ENCODE results near the gene GTF3C2. TPM values are rescaled to one million over a fixed set of nuclear protein-coding genes. Genes with fewer than 3 reads are reported as not detected.

The GTF3C2 gene
- total and polyA plus RNA-seq, 9 of the 15 experiments (the other 6 are each of a cell fraction or from before 2014, with no cell fraction given), result 35.5 to 96.8 (median 53.0) TPM

- TF ChIP-seq TEAD2 (tag; IDR thresholded peaks at IDR 0.05) (no peak), HDAC1 (IDR thresholded peaks at IDR 0.05) (peak in 1 of 2 experiments; percentile 89; a peak in 2 of 4 replicates), RAD51 (IDR thresholded peaks at IDR 0.05; ENCODE audit: borderline replicate concordance, low read depth) (peak; percentile 95), CXXC5 (CRISPR knock-in tag; IDR thresholded peaks at IDR 0.05) (peak; percentile 84), ZNF77 (CRISPR knock-in tag; IDR thresholded peaks at IDR 0.05) (0 out of 2 replicates have a peak, but pooled peaks have one; percentile 47), SMAD4 (CRISPR knock-in tag; conservative IDR thresholded peaks at IDR 0.05) (0 out of 2 replicates have a peak, but pooled peaks have one; percentile 19), POLR2G (IDR thresholded peaks at IDR 0.05; ENCODE audit: low read depth, low read length) (peak; percentile 92), CREB1 (IDR thresholded peaks at IDR 0.05) (no peak; the same call in 1 of the 2 replicates), CREB1 (CRISPR knock-in tag; IDR thresholded peaks at IDR 0.05) (peak; percentile 74), E2F1 (CRISPR knock-in tag; IDR thresholded peaks at IDR 0.05) (0 out of 2 replicates have a peak, but pooled peaks have one; percentile 51), RUNX1 (IDR thresholded peaks at IDR 0.05; ENCODE audit: low read depth) (peak; percentile 15; the same call in 1 of the 2 replicates), TFE3 (CRISPR knock-in tag; IDR thresholded peaks at IDR 0.05) (peak; percentile 87), ZNF699 (CRISPR knock-in tag; IDR thresholded peaks at IDR 0.05; ENCODE audit: insufficient replicate concordance) (no peak), SRF (CRISPR knock-in tag; IDR thresholded peaks at IDR 0.05) (peak; percentile 30 to 48; a peak in 1 of 4 replicates), FOXP4 (CRISPR knock-in tag; IDR thresholded peaks at IDR 0.05; ENCODE audit: borderline replicate concordance) (peak; percentile 90; the same call in 1 of the 2 replicates), ELF4 (CRISPR knock-in tag; IDR thresholded peaks at IDR 0.05) (0 out of 2 replicates have a peak, but pooled peaks have one; percentile 7), TEAD1 (CRISPR knock-in tag; IDR thresholded peaks at IDR 0.05) (0 out of 4 replicates have a peak, but pooled peaks of 1 of the 2 experiments have one; percentile 10), ZNF23 (CRISPR knock-in tag; IDR thresholded peaks at IDR 0.05) (0 out of 2 replicates have a peak, but pooled peaks have one; percentile 40), POLR2B (IDR thresholded peaks at IDR 0.05; ENCODE audit: low read depth, partially characterized antibody) (peak; percentile 93), VEZF1 (CRISPR knock-in tag; IDR thresholded peaks at IDR 0.05) (peak; percentile 42), CREM (IDR thresholded peaks at IDR 0.05; ENCODE audit: low read depth) (peak; percentile 89)
These were observed 33.6 kb downstream of the GTF3C2 start, which contains the start of gene MPV17 (continued) for GRCh38 chr2:27322766-27323595.
